CD4-positive, alpha-beta T cell treated with Interleukin-17A for 1 hour (primary cell): ENCODE measurements around the gene SOX2.

Experiments
- DNase-seq: peaks from one replicate; pipeline ENCODE4 v3.0.0-alpha.2; 2020

Gene SOX2

GRCh38 chr3:181705086-181705480 is 6.6 kb upstream of the SOX2 start:
- DNase-seq: no peak

- DNase-seq: no peak
Observed at GRCh38 chr3:181707980-181708379, 3.7 kb upstream of the SOX2 start.

GRCh38 chr3:181709537-181710279 is 2.0 kb upstream of the SOX2 start:
- DNase-seq: peak; percentile 51

GRCh38 chr3:181710345-181711291 is 1.1 kb upstream of the SOX2 start:
- no peak for DNase-seq

- no peak for DNase-seq
Observed at GRCh38 chr3:181712226-181712552, 464 bp downstream of the SOX2 start.

- DNase-seq: no peak
Observed at GRCh38 chr3:181712553-181713279, 991 bp downstream of the SOX2 start.

- no peak for DNase-seq
Observed at GRCh38 chr3:181713280-181713647, 1.5 kb downstream of the SOX2 start.

GRCh38 chr3:181713676-181714612 is 2.2 kb downstream of the SOX2 start:
- DNase-seq: no peak

GRCh38 chr3:181715571-181716340 is 4.0 kb downstream of the SOX2 start:
- no peak for DNase-seq

- no peak for DNase-seq
Observed at GRCh38 chr3:181716966-181717365, 5.2 kb downstream of the SOX2 start.

- DNase-seq: no peak
Observed at GRCh38 chr3:181717549-181718171, 5.9 kb downstream of the SOX2 start.

GRCh38 chr3:181718369-181718768 is 6.6 kb downstream of the SOX2 start:
- DNase-seq: no peak

- no peak for DNase-seq
Observed at GRCh38 chr3:181718987-181719911, 7.5 kb downstream of the SOX2 start.

- DNase-seq: no peak
Observed at GRCh38 chr3:181719991-181720680, 8.4 kb downstream of the SOX2 start.

- DNase-seq: no peak
Observed at GRCh38 chr3:181721046-181721875, 9.5 kb downstream of the SOX2 start.

GRCh38 chr3:181722156-181722555 is 10.4 kb downstream of the SOX2 start:
- DNase-seq: no peak

GRCh38 chr3:181722766-181723425 is 11.2 kb downstream of the SOX2 start:
- DNase-seq: no peak
